HG02571 (cell line): ENCODE results near the gene MOCS3.

Experiments
- ATAC-seq: cut with Tn5 transposase; IDR thresholded peaks from one replicate; pipeline ENCODE4 v1.9.1; 2021; ENCODE audit warnings: mild to moderate bottlenecking, moderate library complexity; ENCODE audit not compliant: unreplicated experiment

The MOCS3 gene

GRCh38 chr20:51010932-51011331 lies 52.3 kb downstream of the MOCS3 start:
- ATAC-seq: no peak

GRCh38 chr20:51011479-51011878 lies 52.9 kb downstream of the MOCS3 start:
- no peak for ATAC-seq

- no peak for ATAC-seq
Observed at GRCh38 chr20:51012357-51012756, 53.7 kb downstream of the MOCS3 start.
